ENCODE results near the gene C12orf75. TPM values are rescaled to one million over a fixed set of nuclear protein-coding genes. Genes with fewer than 3 reads are reported as not detected.

The C12orf75 gene
- total RNA-seq, 4 donors from 2014 or later: 17.4 to 28.5 (median 25.3) TPM

DNA sequence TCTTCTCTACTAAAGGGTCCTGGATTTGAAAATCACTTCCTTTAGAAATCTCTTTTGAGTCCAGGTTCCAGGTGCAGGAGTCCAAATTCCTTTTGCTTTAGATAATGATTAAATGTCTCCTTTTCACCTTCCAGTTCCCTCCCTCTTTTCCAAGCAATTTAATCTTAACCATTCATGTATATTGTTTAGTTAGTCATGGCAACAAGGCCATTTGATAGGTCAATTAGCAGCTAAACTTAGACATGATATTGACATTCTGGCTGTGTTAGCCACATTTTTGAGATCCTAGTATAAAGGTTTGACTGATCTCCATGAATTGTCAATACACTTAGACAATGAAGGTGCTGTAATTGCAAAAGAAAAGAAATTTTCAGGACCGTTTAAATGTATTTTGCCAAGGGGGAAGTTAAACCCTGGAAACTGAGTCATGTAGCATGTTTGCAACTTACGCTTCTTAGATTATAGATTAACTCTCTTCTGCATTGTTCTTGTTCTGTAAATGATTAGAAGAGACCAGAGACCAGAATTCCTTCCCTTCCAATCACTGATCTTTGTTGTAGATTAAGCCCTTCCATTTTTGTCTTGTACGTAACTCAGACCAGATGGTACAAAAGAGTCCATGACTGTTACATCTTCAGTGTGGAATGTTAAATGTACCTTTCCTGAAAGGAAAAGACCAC is 12.4 kb upstream of the C12orf75 start:
- WGBS: 72% methylated on average over 3 of the region's 3 CpGs
- Histone ChIP-seq H3K9me3 (no peaks in the 10 kb centered on the region), H3K36me3 (no peaks in the 10 kb centered on the region), H3K27me3 (no peaks in the 10 kb centered on the region), H3K4me3 (no peak overlapping the region), H3K4me1 (peaks cover 18% of the 10 kb centered on the region), H3K27ac (no peak overlapping the region)
- TF ChIP-seq, protein P1, sequence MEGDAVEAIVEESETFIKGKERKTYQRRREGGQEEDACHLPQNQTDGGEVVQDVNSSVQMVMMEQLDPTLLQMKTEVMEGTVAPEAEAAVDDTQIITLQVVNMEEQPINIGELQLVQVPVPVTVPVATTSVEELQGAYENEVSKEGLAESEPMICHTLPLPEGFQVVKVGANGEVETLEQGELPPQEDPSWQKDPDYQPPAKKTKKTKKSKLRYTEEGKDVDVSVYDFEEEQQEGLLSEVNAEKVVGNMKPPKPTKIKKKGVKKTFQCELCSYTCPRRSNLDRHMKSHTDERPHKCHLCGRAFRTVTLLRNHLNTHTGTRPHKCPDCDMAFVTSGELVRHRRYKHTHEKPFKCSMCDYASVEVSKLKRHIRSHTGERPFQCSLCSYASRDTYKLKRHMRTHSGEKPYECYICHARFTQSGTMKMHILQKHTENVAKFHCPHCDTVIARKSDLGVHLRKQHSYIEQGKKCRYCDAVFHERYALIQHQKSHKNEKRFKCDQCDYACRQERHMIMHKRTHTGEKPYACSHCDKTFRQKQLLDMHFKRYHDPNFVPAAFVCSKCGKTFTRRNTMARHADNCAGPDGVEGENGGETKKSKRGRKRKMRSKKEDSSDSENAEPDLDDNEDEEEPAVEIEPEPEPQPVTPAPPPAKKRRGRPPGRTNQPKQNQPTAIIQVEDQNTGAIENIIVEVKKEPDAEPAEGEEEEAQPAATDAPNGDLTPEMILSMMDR (IDR thresholded peaks at IDR 0.05): no peak
- TF ChIP-seq POLR2A (IDR thresholded peaks at IDR 0.05) (no peak), POLR2AphosphoS5 (IDR thresholded peaks at IDR 0.05) (no peak), EP300 (IDR thresholded peaks at IDR 0.05) (no peak)
- no peak for DNase-seq (ENCODE audit: low spot score in 2 of 2)

DNA sequence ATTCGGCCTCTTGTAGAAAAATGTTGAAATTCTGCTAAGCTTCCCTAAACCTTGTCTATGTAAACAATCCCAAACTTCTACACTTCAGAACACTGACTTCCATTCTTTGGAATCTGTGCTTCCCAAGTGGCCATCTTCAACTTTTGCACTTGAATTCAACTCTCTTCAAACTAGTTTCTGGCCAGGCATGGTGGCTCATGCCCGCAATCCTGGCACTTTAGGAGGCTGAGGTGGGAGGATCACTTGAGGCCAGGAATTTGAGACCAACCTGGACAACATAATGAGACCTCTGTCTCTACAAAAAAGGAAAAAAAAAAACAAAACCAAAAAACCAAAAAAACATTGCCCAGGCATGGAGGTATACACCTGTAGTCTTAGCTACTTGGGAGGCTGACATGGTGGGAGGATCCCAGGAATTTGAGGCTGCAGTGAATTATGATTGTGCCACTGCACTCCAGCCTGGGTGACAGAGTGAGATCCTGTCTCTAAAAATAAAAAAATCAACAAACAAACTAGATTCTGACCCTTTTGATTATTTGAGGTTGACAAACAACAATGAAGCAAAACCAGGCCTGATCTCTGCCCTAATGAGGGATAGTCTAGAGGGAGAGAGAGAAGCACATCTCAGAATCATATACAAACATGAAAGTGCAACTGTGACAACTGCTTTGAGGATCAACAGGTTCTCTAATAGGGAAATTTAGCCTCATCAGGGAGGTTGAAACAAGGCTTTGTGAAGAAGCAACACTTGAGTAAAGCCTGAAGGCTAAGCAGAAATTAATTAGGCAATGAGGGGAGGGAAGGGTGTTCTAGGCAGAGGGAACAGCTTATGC is 11.6 kb upstream of the C12orf75 start:
- Histone ChIP-seq H3K27me3 (no peaks in the 10 kb centered on the region), H3K36me3 (no peaks in the 10 kb centered on the region), H3K27ac (no peak overlapping the region), H3K9me3 (no peaks in the 10 kb centered on the region), H3K4me3 (no peak overlapping the region), H3K4me1 (peaks cover 18% of the 10 kb centered on the region)
- DNase-seq (ENCODE audit: low spot score in 2 of 2): no peak
- 67% methylated on average over 2 of the region's 2 CpGs for WGBS
- TF ChIP-seq POLR2AphosphoS5 (IDR thresholded peaks at IDR 0.05) (no peak), EP300 (IDR thresholded peaks at IDR 0.05) (no peak), POLR2A (IDR thresholded peaks at IDR 0.05) (no peak)
- TF ChIP-seq, protein P1 (IDR thresholded peaks at IDR 0.05): no peak

DNA sequence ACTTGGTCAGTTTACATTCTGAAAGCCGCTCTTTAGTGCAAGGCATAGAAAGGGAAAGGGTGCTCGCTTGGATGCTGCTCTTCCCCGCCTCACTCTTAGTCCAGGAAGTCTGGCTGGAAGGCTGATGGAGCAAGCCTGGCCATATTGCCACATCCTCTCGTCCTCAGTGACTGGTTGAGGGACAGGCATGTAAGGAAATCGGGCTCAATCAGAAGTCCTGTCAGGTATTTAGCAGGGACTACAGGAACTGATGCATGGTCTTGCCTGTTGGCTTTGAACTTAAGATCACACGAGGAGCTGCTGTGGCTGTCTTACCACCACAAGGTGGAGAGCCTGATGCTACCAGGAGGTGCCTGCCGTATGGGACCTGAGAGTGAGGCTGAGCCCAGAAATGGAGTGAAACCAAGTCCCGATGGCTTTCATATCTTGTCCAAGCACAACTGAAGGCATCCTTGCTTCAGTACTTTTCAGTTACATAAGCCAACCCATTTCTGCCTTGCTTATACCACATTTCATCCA is 10.7 kb upstream of the C12orf75 start:
- Histone ChIP-seq H3K36me3 (no peaks in the 10 kb centered on the region), H3K27me3 (no peaks in the 10 kb centered on the region), H3K4me3 (no peak overlapping the region), H3K27ac (no peak overlapping the region), H3K4me1 (peaks cover 15% of the 10 kb centered on the region), H3K9me3 (no peaks in the 10 kb centered on the region)
- 87% methylated on average over 8 of the region's 8 CpGs for WGBS
- TF ChIP-seq, protein P1 (IDR thresholded peaks at IDR 0.05): no peak
- TF ChIP-seq POLR2A (IDR thresholded peaks at IDR 0.05) (no peak), POLR2AphosphoS5 (IDR thresholded peaks at IDR 0.05) (no peak), EP300 (IDR thresholded peaks at IDR 0.05) (no peak)
- no peak for DNase-seq (ENCODE audit: low spot score in 2 of 2)

DNA sequence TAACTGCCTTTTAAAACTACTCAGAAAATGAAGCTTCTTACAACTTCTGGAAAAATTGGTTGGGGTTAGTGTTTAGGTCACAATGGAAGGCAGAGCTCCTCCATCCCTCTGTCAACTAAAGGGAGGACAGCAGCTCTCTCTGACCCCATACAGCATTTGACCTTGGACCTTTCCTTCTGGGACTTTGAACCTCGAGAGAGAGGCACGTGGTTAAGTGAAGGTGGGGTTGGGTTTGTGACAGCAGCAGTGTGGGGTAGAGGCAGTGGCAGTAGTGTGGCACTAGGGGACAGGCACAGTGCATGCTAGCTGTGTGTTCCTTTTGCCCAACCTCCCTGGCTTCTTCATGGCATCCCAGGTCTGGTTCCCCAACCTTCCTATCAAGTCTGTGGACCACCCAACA is 9.4 kb upstream of the C12orf75 start:
- 80% methylated on average over 2 of the region's 2 CpGs for WGBS
- DNase-seq (ENCODE audit: low spot score in 2 of 2): no peak
- no peaks in the 10 kb centered on the region for H3K9me3 ChIP-seq
- no peak for TF ChIP-seq POLR2A (IDR thresholded peaks at IDR 0.05)
- no peaks in the 10 kb centered on the region for H3K27me3 ChIP-seq
- H3K27ac ChIP-seq: no peak overlapping the region
- no peak overlapping the region for H3K4me3 ChIP-seq
- peaks cover 7% of the 10 kb centered on the region for H3K4me1 ChIP-seq
- no peaks in the 10 kb centered on the region for H3K36me3 ChIP-seq

DNA sequence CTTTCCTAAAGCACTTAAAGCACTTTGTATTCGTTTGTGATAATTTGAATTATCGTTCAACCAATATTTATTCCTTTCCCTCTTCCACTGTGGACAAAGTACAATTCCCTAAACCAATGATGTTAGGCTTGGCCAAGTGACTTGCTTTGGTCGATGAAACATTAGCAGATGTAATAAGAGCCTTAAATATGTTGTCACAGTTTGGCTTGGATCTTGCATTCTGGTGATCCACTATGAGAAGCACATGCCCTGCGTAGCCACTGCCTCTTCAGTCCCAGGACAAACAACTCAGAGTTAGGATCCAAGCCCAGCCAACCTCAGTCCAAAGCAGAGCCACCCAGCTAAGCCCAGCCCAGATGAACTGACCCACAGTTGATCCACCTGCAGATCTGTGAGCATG is 8.4 kb upstream of the C12orf75 start:
- 80% methylated on average over 4 of the region's 4 CpGs for WGBS

More for the DNA sequence above, 8.4 kb upstream of the C12orf75 start:
- no peaks in the 10 kb centered on the region for H3K9me3 ChIP-seq
- H3K36me3 ChIP-seq: no peaks in the 10 kb centered on the region
- H3K27me3 ChIP-seq: no peaks in the 10 kb centered on the region
- DNase-seq (ENCODE audit: low spot score in 2 of 2): no peak
- H3K27ac ChIP-seq: no peak overlapping the region
- H3K4me1 ChIP-seq: peaks cover 7% of the 10 kb centered on the region
- TF ChIP-seq POLR2AphosphoS5 (IDR thresholded peaks at IDR 0.05) (no peak), EP300 (IDR thresholded peaks at IDR 0.05) (no peak), POLR2A (IDR thresholded peaks at IDR 0.05) (no peak)
- TF ChIP-seq, protein P1 (IDR thresholded peaks at IDR 0.05): no peak
- no peak overlapping the region for H3K4me3 ChIP-seq
